ENCODE data around the gene ANKHD1. TPM values are rescaled to one million over a fixed set of nuclear protein-coding genes. Genes with fewer than 3 reads are reported as not detected.

The ANKHD1 gene
- total RNA-seq, 2 donors from 2014 or later, result 114 to 131 TPM

DNA sequence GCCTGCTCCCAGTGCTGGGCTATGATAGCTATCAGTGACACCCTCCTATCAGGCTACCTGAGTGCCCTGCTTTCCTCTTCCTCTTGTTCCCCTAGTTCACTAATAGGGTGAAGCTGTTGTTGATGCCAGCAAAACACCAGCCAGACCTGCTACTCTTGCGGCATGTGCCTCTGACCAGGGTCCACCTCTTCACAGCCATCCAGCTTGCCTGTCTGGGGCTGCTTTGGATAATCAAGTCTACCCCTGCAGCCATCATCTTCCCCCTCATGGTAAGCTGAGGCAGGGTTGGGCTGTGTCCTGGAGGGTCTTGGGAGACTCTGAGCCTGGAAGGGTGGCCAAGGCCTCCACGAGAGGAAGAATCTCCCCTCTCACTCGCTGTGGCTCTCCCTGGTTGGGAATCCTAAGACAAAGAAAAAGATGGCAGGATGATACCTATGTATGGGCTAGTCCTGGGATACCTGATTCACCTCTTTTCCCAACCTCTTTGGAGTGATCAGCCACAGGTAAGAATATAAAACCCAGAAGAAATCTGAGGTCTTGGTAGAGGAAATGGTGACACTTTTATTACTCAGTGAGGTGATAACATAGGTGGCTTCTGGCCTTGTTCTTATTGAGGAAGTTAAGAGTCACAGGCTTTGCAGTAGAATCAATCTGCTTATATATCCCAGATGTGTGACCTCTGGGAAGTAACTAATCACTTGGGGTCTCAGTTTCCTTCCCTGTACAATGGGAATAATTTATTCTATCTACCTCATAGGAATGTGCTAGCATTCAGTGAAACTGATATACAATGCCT lies 30.1 kb upstream of the ANKHD1 start:
- no peak for TF ChIP-seq POLR2A (IDR thresholded peaks at IDR 0.05)
- TF ChIP-seq, protein P1, sequence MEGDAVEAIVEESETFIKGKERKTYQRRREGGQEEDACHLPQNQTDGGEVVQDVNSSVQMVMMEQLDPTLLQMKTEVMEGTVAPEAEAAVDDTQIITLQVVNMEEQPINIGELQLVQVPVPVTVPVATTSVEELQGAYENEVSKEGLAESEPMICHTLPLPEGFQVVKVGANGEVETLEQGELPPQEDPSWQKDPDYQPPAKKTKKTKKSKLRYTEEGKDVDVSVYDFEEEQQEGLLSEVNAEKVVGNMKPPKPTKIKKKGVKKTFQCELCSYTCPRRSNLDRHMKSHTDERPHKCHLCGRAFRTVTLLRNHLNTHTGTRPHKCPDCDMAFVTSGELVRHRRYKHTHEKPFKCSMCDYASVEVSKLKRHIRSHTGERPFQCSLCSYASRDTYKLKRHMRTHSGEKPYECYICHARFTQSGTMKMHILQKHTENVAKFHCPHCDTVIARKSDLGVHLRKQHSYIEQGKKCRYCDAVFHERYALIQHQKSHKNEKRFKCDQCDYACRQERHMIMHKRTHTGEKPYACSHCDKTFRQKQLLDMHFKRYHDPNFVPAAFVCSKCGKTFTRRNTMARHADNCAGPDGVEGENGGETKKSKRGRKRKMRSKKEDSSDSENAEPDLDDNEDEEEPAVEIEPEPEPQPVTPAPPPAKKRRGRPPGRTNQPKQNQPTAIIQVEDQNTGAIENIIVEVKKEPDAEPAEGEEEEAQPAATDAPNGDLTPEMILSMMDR (IDR thresholded peaks at IDR 0.05), result no peak
- intact Hi-C loops (cut with DNase I), result loop anchor here (10.0 kb wide), 1 partner anchor 353 kb away; no protein-coding TSS in a partner anchor
- Histone ChIP-seq H3K27ac (no peak overlapping the region), H3K36me3 (replicated peaks in 1 of 2; ENCODE audit: insufficient read depth in 1 of 2, low read depth in 2 of 2) (no peaks in the 10 kb centered on the region), H3K4me1 (peaks cover 8% of the 10 kb centered on the region), H3K27me3 (no peaks in the 10 kb centered on the region), H3K9me3 (no peaks in the 10 kb centered on the region), H3K4me3 (no peak overlapping the region)
- no peak for DNase-seq
- WGBS, 2 donors, result 80 to 95% methylated on average over 3 of the region's 3 CpGs
- ATAC-seq, result no peak

DNA sequence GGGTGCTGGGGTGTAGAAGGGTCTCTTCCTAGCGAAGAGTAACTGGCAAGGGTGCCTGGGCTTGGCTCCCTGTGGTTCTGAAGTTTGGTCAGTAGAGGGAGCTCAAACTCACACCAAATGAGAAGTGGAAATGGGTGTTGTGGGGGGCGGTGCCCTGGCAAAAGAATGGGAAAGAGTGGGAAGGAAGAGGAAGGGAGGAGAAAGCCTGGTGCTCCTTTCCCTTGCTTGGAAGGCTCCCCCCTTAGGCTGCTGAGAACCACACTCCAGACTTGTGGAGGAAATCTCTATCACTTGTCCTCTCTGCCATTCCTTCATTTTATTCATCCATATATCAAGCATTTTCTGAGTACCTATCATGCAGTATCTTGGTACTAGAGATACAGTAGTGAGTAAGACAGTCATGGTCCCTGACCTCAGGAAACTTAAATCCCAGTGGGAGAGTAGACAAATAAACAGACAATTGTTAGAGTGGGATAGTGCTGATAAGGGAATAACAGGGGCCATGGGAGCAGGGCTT lies 28.6 kb upstream of the ANKHD1 start:
- DNase-seq (peak; percentile 72 to 78 (median 76)), ATAC-seq (peak; percentile 91)
- intact Hi-C loops (cut with DNase I), result loop anchor here (10.0 kb wide), 1 partner anchor 352 kb away; no protein-coding TSS in a partner anchor
- H3K36me3 ChIP-seq (replicated peaks in 1 of 2; ENCODE audit: insufficient read depth in 1 of 2, low read depth in 2 of 2), result no peaks in the 10 kb centered on the region
- peaks cover 8% of the 10 kb centered on the region for H3K4me1 ChIP-seq
- no peak overlapping the region for H3K4me3 ChIP-seq
- H3K27ac ChIP-seq, result no peak overlapping the region
- no peaks in the 10 kb centered on the region for H3K9me3 ChIP-seq
- H3K27me3 ChIP-seq, result no peaks in the 10 kb centered on the region
- 0% methylated on average over 2 of the region's 2 CpGs for WGBS, 2 donors
- no peak for TF ChIP-seq POLR2A (IDR thresholded peaks at IDR 0.05)
- TF ChIP-seq, protein P1 (IDR thresholded peaks at IDR 0.05), result peak; percentile 62 to 86 (median 72)

GRCh38 chr5:140381351-140381750 lies 20.3 kb upstream of the ANKHD1 start:
- H3K4me3 ChIP-seq, result no peak overlapping the region
- ATAC-seq (no peak), DNase-seq (no peak)
- no peaks in the 10 kb centered on the region for H3K27me3 ChIP-seq
- no peaks in the 10 kb centered on the region for H3K36me3 ChIP-seq (replicated peaks in 1 of 2; ENCODE audit: insufficient read depth in 1 of 2, low read depth in 2 of 2)
- H3K27ac ChIP-seq, result no peak overlapping the region
- intact Hi-C loops (cut with DNase I), result no loop called here
- no peaks in the 10 kb centered on the region for H3K9me3 ChIP-seq
- WGBS, 2 donors, result 78 to 85% methylated on average over 4 of the region's 4 CpGs
- H3K4me1 ChIP-seq, result no peaks in the 10 kb centered on the region
- no peak for TF ChIP-seq POLR2A (IDR thresholded peaks at IDR 0.05)
- TF ChIP-seq, protein P1 (IDR thresholded peaks at IDR 0.05), result no peak

GRCh38 chr5:140381972-140382371 lies 19.7 kb upstream of the ANKHD1 start:
- TF ChIP-seq POLR2A (IDR thresholded peaks at IDR 0.05), result no peak
- TF ChIP-seq, protein P1 (IDR thresholded peaks at IDR 0.05), result no peak
- no peaks in the 10 kb centered on the region for H3K27me3 ChIP-seq
- DNase-seq (no peak), ATAC-seq (no peak)
- WGBS, 2 donors, result 64 to 81% methylated on average over 1 of the region's 1 CpG
- intact Hi-C loops (cut with DNase I), result no loop called here
- no peak overlapping the region for H3K4me3 ChIP-seq
- H3K27ac ChIP-seq, result no peak overlapping the region
- no peaks in the 10 kb centered on the region for H3K36me3 ChIP-seq (replicated peaks in 1 of 2; ENCODE audit: insufficient read depth in 1 of 2, low read depth in 2 of 2)
- H3K9me3 ChIP-seq, result no peaks in the 10 kb centered on the region
- H3K4me1 ChIP-seq, result no peaks in the 10 kb centered on the region
